ENCODE results near the gene MSI2. TPM values are rescaled to one million over a fixed set of nuclear protein-coding genes. Genes with fewer than 3 reads are reported as not detected.

MSI2 gene
- total and polyA plus RNA-seq, 2 donors, result 25.3 to 52.5 TPM

GRCh38 chr17:57324631-57325030, 68.3 kb downstream of the MSI2 start:
- no peak for DNase-seq (ENCODE audit: low read depth in 6 of 9, low spot score in 9 of 9)
- Histone ChIP-seq H3K36me3 (ENCODE audit: control insufficient read depth in 2 of 2, insufficient read depth in 2 of 2, low read length in 1 of 2) (peaks cover 36 to 60% of the 10 kb centered on the region in 2 donors), H3K27me3 (ENCODE audit: control insufficient read depth in 2 of 2, insufficient read depth in 1 of 2, low read length in 1 of 2) (no peaks in the 10 kb centered on the region), H3K9me3 (ENCODE audit: control insufficient read depth in 2 of 2, insufficient read depth in 1 of 2, low read length in 1 of 2) (no peaks in the 10 kb centered on the region), H3K27ac (ENCODE audit: low read depth in 1 of 2, low read length in 1 of 2) (no peak overlapping the region), H3K4me1 (ENCODE audit: control insufficient read depth in 2 of 2, insufficient read depth in 2 of 2, low read length in 2 of 2) (peaks cover 13 to 16% of the 10 kb centered on the region in 2 donors), H3K4me3 (ENCODE audit: low read length in 2 of 2) (no peak overlapping the region)

- WGBS, result 93% methylated on average over 2 of the region's 2 CpGs
- DNase-seq (ENCODE audit: low read depth in 6 of 9, low spot score in 9 of 9), result no peak
- no peaks in the 10 kb centered on the region for H3K27me3 ChIP-seq (ENCODE audit: control insufficient read depth in 2 of 2, insufficient read depth in 1 of 2, low read length in 1 of 2)
- H3K4me3 ChIP-seq (ENCODE audit: low read length in 2 of 2), result no peak overlapping the region
- peaks cover 13 to 16% of the 10 kb centered on the region in 2 donors for H3K4me1 ChIP-seq (ENCODE audit: control insufficient read depth in 2 of 2, insufficient read depth in 2 of 2, low read length in 2 of 2)
- H3K9me3 ChIP-seq (ENCODE audit: control insufficient read depth in 2 of 2, insufficient read depth in 1 of 2, low read length in 1 of 2), result no peaks in the 10 kb centered on the region
- no peak overlapping the region for H3K27ac ChIP-seq (ENCODE audit: low read depth in 1 of 2, low read length in 1 of 2)
- H3K36me3 ChIP-seq (ENCODE audit: control insufficient read depth in 2 of 2, insufficient read depth in 2 of 2, low read length in 1 of 2), result peaks cover 27 to 54% of the 10 kb centered on the region in 2 donors
Measured at GRCh38 chr17:57326336-57326735, 70.0 kb downstream of the MSI2 start.

GRCh38 chr17:57326764-57327163, 70.4 kb downstream of the MSI2 start:
- WGBS, result 96% methylated on average over 5 of the region's 5 CpGs
- Histone ChIP-seq H3K9me3 (ENCODE audit: control insufficient read depth in 2 of 2, insufficient read depth in 1 of 2, low read length in 1 of 2) (no peaks in the 10 kb centered on the region), H3K27ac (ENCODE audit: low read depth in 1 of 2, low read length in 1 of 2) (no peak overlapping the region), H3K4me3 (ENCODE audit: low read length in 2 of 2) (no peak overlapping the region), H3K4me1 (ENCODE audit: control insufficient read depth in 2 of 2, insufficient read depth in 2 of 2, low read length in 2 of 2) (peaks cover 13 to 16% of the 10 kb centered on the region in 2 donors), H3K27me3 (ENCODE audit: control insufficient read depth in 2 of 2, insufficient read depth in 1 of 2, low read length in 1 of 2) (no peaks in the 10 kb centered on the region), H3K36me3 (ENCODE audit: control insufficient read depth in 2 of 2, insufficient read depth in 2 of 2, low read length in 1 of 2) (peaks cover 30 to 55% of the 10 kb centered on the region in 2 donors)
- DNase-seq (ENCODE audit: low read depth in 6 of 9, low spot score in 9 of 9), result no peak

- Histone ChIP-seq H3K36me3 (ENCODE audit: control insufficient read depth in 2 of 2, insufficient read depth in 2 of 2, low read length in 1 of 2) (peaks cover 30 to 55% of the 10 kb centered on the region in 2 donors), H3K27me3 (ENCODE audit: control insufficient read depth in 2 of 2, insufficient read depth in 1 of 2, low read length in 1 of 2) (no peaks in the 10 kb centered on the region), H3K4me3 (ENCODE audit: low read length in 2 of 2) (no peak overlapping the region), H3K9me3 (ENCODE audit: control insufficient read depth in 2 of 2, insufficient read depth in 1 of 2, low read length in 1 of 2) (no peaks in the 10 kb centered on the region), H3K27ac (ENCODE audit: low read depth in 1 of 2, low read length in 1 of 2) (no peak overlapping the region), H3K4me1 (ENCODE audit: control insufficient read depth in 2 of 2, insufficient read depth in 2 of 2, low read length in 2 of 2) (peaks cover 13 to 16% of the 10 kb centered on the region in 2 donors)
- 98% methylated on average over 6 of the region's 6 CpGs for WGBS
- DNase-seq (ENCODE audit: low read depth in 6 of 9, low spot score in 9 of 9), result no peak
Measured at GRCh38 chr17:57327176-57327970, 71.0 kb downstream of the MSI2 start.

- H3K36me3 ChIP-seq (ENCODE audit: control insufficient read depth in 2 of 2, insufficient read depth in 2 of 2, low read length in 1 of 2), result peaks cover 24 to 48% of the 10 kb centered on the region in 2 donors
- no peak overlapping the region for H3K27ac ChIP-seq (ENCODE audit: low read depth in 1 of 2, low read length in 1 of 2)
- no peaks in the 10 kb centered on the region for H3K27me3 ChIP-seq (ENCODE audit: control insufficient read depth in 2 of 2, insufficient read depth in 1 of 2, low read length in 1 of 2)
- H3K9me3 ChIP-seq (ENCODE audit: control insufficient read depth in 2 of 2, insufficient read depth in 1 of 2, low read length in 1 of 2), result no peaks in the 10 kb centered on the region
- no peak for DNase-seq (ENCODE audit: low read depth in 6 of 9, low spot score in 9 of 9)
- WGBS, result 71% methylated on average over 1 of the region's 1 CpG
- no peak overlapping the region for H3K4me3 ChIP-seq (ENCODE audit: low read length in 2 of 2)
- H3K4me1 ChIP-seq (ENCODE audit: control insufficient read depth in 2 of 2, insufficient read depth in 2 of 2, low read length in 2 of 2), result peaks cover 13 to 16% of the 10 kb centered on the region in 2 donors
Measured at GRCh38 chr17:57328109-57328882, 72.0 kb downstream of the MSI2 start.

GRCh38 chr17:57329380-57330214, 73.3 kb downstream of the MSI2 start:
- Histone ChIP-seq H3K27me3 (ENCODE audit: control insufficient read depth in 2 of 2, insufficient read depth in 1 of 2, low read length in 1 of 2) (no peaks in the 10 kb centered on the region), H3K4me3 (ENCODE audit: low read length in 2 of 2) (no peak overlapping the region), H3K36me3 (ENCODE audit: control insufficient read depth in 2 of 2, insufficient read depth in 2 of 2, low read length in 1 of 2) (peaks cover 15 to 43% of the 10 kb centered on the region in 2 donors), H3K27ac (ENCODE audit: low read depth in 1 of 2, low read length in 1 of 2) (no peak overlapping the region), H3K4me1 (ENCODE audit: control insufficient read depth in 2 of 2, insufficient read depth in 2 of 2, low read length in 2 of 2) (peaks cover 13 to 16% of the 10 kb centered on the region in 2 donors), H3K9me3 (ENCODE audit: control insufficient read depth in 2 of 2, insufficient read depth in 1 of 2, low read length in 1 of 2) (no peaks in the 10 kb centered on the region)
- 96% methylated on average over 9 of the region's 9 CpGs for WGBS
- DNase-seq (ENCODE audit: low read depth in 6 of 9, low spot score in 9 of 9), result no peak

- Histone ChIP-seq H3K9me3 (ENCODE audit: control insufficient read depth in 2 of 2, insufficient read depth in 1 of 2, low read length in 1 of 2) (peaks cover 0 to 1% of the 10 kb centered on the region in 2 donors), H3K4me3 (ENCODE audit: low read length in 2 of 2) (no peak overlapping the region), H3K27ac (ENCODE audit: low read depth in 1 of 2, low read length in 1 of 2) (no peak overlapping the region), H3K27me3 (ENCODE audit: control insufficient read depth in 2 of 2, insufficient read depth in 1 of 2, low read length in 1 of 2) (no peaks in the 10 kb centered on the region), H3K4me1 (ENCODE audit: control insufficient read depth in 2 of 2, insufficient read depth in 2 of 2, low read length in 2 of 2) (peaks cover 13 to 18% of the 10 kb centered on the region in 2 donors), H3K36me3 (ENCODE audit: control insufficient read depth in 2 of 2, insufficient read depth in 2 of 2, low read length in 1 of 2) (peaks cover 18 to 38% of the 10 kb centered on the region in 2 donors)
- no peak for DNase-seq (ENCODE audit: low read depth in 6 of 9, low spot score in 9 of 9)
- 98% methylated on average over 6 of the region's 6 CpGs for WGBS
Measured at GRCh38 chr17:57330587-57330986, 74.3 kb downstream of the MSI2 start.

GRCh38 chr17:57331423-57331822, 75.1 kb downstream of the MSI2 start:
- H3K27ac ChIP-seq (ENCODE audit: low read depth in 1 of 2, low read length in 1 of 2), result no peak overlapping the region
- no peak for DNase-seq (ENCODE audit: low read depth in 6 of 9, low spot score in 9 of 9)
- 97% methylated on average over 9 of the region's 9 CpGs for WGBS

More at GRCh38 chr17:57331423-57331822, 75.1 kb downstream of the MSI2 start:
- H3K27me3 ChIP-seq (ENCODE audit: control insufficient read depth in 2 of 2, insufficient read depth in 1 of 2, low read length in 1 of 2), result no peaks in the 10 kb centered on the region
- H3K9me3 ChIP-seq (ENCODE audit: control insufficient read depth in 2 of 2, insufficient read depth in 1 of 2, low read length in 1 of 2), result peaks cover 0 to 3% of the 10 kb centered on the region in 2 donors
- H3K4me1 ChIP-seq (ENCODE audit: control insufficient read depth in 2 of 2, insufficient read depth in 2 of 2, low read length in 2 of 2), result peaks cover 13 to 21% of the 10 kb centered on the region in 2 donors
- no peak overlapping the region for H3K4me3 ChIP-seq (ENCODE audit: low read length in 2 of 2)
- peaks cover 20 to 35% of the 10 kb centered on the region in 2 donors for H3K36me3 ChIP-seq (ENCODE audit: control insufficient read depth in 2 of 2, insufficient read depth in 2 of 2, low read length in 1 of 2)
